K562 (cell line): ENCODE measurements around the gene SAP30BP. TPM values are rescaled to one million over a fixed set of nuclear protein-coding genes. Genes with fewer than 3 reads are reported as not detected.

Experiments
- ATAC-seq: fragments of 200-7000 bp; cut with Tn5 transposase; 3 replicates; pipeline ENCODE4 v1.9.1; 2020; ENCODE audit warnings: moderate library complexity
- BruUV-seq: library from RNA; stranded (reverse); fragments of 400-500 nt; replicated peaks from 2 replicates; lab custom pipeline; 2021; lab: Mats Ljungman, UMichigan
- CTCF ChIA-PET: fragments of 300-600 bp; formaldehyde crosslinking; extraction: SDS; loops from one replicate; lab custom pipeline; 2021; ENCODE audit warnings: low intra/inter-chr PET ratio; lab: Yijun Ruan, JAX
- POLR2A ChIA-PET: fragments of 300-600, 350-650 bp; sonication (Branson Sonifier 250); formaldehyde crosslinking; extraction: SDS; loops from one replicate; lab custom pipeline; 2021; ENCODE audit warnings: antibody characterized with exemption, inconsistent platforms; lab: Yijun Ruan, JAX
- DNase-seq, 4 experiments: peaks; one replicate each; pipeline versions ENCODE4 v3.0.0 to v3.0.0-alpha.2; 2011 to 2018; ENCODE audit warnings: low spot score in 3 of 4, mixed read lengths in 3 of 4; ENCODE audit errors: extremely low read depth in 1 of 4
- FAIRE-seq: peaks from 2 replicates; lab custom pipeline; 2011; peaks lifted over from hg19 to GRCh38; lab: Jason Lieb, UNC
- H2AFZ ChIP-seq: 2 replicates; pipeline ENCODE4 v1.6.0; 2011; ENCODE audit warnings: low read depth, low read length, control low read depth, inconsistent platforms
- H3K27ac ChIP-seq: fragments of 200-600 bp; 3 replicates; pipeline ENCODE4 v1.8.0; 2011; ENCODE audit warnings: low read depth, mild to moderate bottlenecking, control low read depth, inconsistent platforms, low read length, moderate library complexity, mixed read lengths; ENCODE audit errors: extremely low read depth
- H3K27me3 ChIP-seq, 2 experiments: fragments of 300-600 bp in 1 of 2; 2 replicates in 1 of 2; 3 replicates in 1 of 2; pipeline versions ENCODE4 v1.6.0 to v1.8.0; 2011; ENCODE audit warnings: inconsistent platforms in 2 of 2, low read length in 2 of 2, mild to moderate bottlenecking in 1 of 2, mixed read lengths in 1 of 2, moderate library complexity in 1 of 2; ENCODE audit not compliant: control insufficient read depth in 2 of 2, insufficient read depth in 2 of 2
- H3K36me3 ChIP-seq: fragments of 300-600 bp; 3 replicates; pipeline ENCODE4 v1.8.0; 2011; ENCODE audit warnings: mild to moderate bottlenecking, low read length, inconsistent platforms; ENCODE audit not compliant: control insufficient read depth, insufficient read depth
- H3K4me1 ChIP-seq, 2 experiments: fragments of 200-600 bp in 1 of 2; replicated peaks in 1 of 2; 2 replicates in 1 of 2; 3 replicates in 1 of 2; pipeline versions ENCODE4 v1.5.1 to v1.8.0; 2011; ENCODE audit warnings: inconsistent platforms in 2 of 2, low read length in 2 of 2, mild to moderate bottlenecking in 1 of 2, mixed read lengths in 1 of 2, moderate library complexity in 1 of 2; ENCODE audit not compliant: control insufficient read depth in 2 of 2, insufficient read depth in 2 of 2
- H3K4me2 ChIP-seq: 2 replicates; pipeline ENCODE4 v1.6.1; 2011; ENCODE audit warnings: low read length, control low read depth, inconsistent platforms, mixed read lengths; ENCODE audit not compliant: insufficient read depth
- H3K4me3 ChIP-seq: fragments of 200-600 bp; sonication (generic), shearing (Covaris generic); 2 replicates; pipeline ENCODE4 v1.5.1; 2016; ENCODE audit warnings: control low read depth, inconsistent platforms
- H3K79me2 ChIP-seq: fragments of 200-600 bp; 3 replicates; pipeline ENCODE4 v1.8.0; 2011; ENCODE audit warnings: low read length, inconsistent platforms; ENCODE audit not compliant: control insufficient read depth, insufficient read depth
- H3K9ac ChIP-seq, 2 experiments: 2 replicates each; pipeline versions ENCODE4 v1.6.0 to v1.6.1; 2011; ENCODE audit warnings: low read depth in 2 of 2, low read length in 2 of 2, control low read depth in 1 of 2, inconsistent platforms in 1 of 2, mild to moderate bottlenecking in 1 of 2, mixed read lengths in 1 of 2; ENCODE audit not compliant: insufficient read depth in 1 of 2
- H3K9me1 ChIP-seq: one replicate; pipeline ENCODE4 v1.6.0; 2011; ENCODE audit warnings: inconsistent platforms, mild to moderate bottlenecking, low read length, moderate library complexity; ENCODE audit not compliant: control insufficient read depth, insufficient read depth
- H3K9me3 ChIP-seq: replicated peaks from 2 replicates; pipeline ENCODE4 v1.5.1; 2011; ENCODE audit warnings: low read depth, low read length, inconsistent platforms; ENCODE audit not compliant: control insufficient read depth, insufficient read depth
- H4K20me1 ChIP-seq: replicated peaks from 2 replicates; pipeline ENCODE4 v1.6.1; 2011; ENCODE audit warnings: low read length, inconsistent platforms, mixed read lengths; ENCODE audit not compliant: control insufficient read depth, insufficient read depth
- ELF4 ChIP-seq: fragments of 450-650 bp; formaldehyde crosslinking; IDR thresholded peaks from 2 replicates; pipeline ENCODE4 v1.4.0; 2022; ENCODE audit warnings: missing genetic modification characterization
- GTF2E2 ChIP-seq: fragments of 200-800 bp; sonication (Bioruptor generic); IDR thresholded peaks from 2 replicates; pipeline ENCODE4 v1.6.1; 2016; ENCODE audit warnings: missing genetic modification characterization, missing compliant biosample characterization
- MTF1 ChIP-seq: fragments of 250-450 bp; sonication (Bioruptor Pico); IDR thresholded peaks from 2 replicates; pipeline ENCODE4 v1.9.0; 2021; ENCODE audit warnings: moderate library complexity, mild to moderate bottlenecking, inconsistent platforms, borderline replicate concordance
- NFXL1 ChIP-seq: fragments of 450-650 bp; formaldehyde crosslinking; IDR thresholded peaks from 2 replicates; pipeline ENCODE4 v1.4.0; 2021; ENCODE audit warnings: mild to moderate bottlenecking
- PHTF2 ChIP-seq: fragments of 250-450 bp; sonication (Bioruptor Pico); IDR thresholded peaks from 2 replicates; pipeline ENCODE4 v1.5.0; 2021; ENCODE audit warnings: mild to moderate bottlenecking
- PTRF ChIP-seq: fragments of 450-650 bp; IDR thresholded peaks from 2 replicates; pipeline ENCODE4 v1.6.1; 2016; ENCODE audit warnings: mild to moderate bottlenecking, missing genetic modification characterization, missing compliant biosample characterization
- SREBF1 ChIP-seq: fragments of 150-350 bp; IDR thresholded peaks from 2 replicates; pipeline ENCODE4 v1.6.1; 2014; ENCODE audit warnings: antibody characterized with exemption, low read depth, low read length, borderline replicate concordance
- STAT5B ChIP-seq: fragments of 250-450 bp; sonication (Bioruptor Pico); IDR thresholded peaks from 2 replicates; pipeline ENCODE4 v1.8.0; 2021; ENCODE audit warnings: mild to moderate bottlenecking, inconsistent platforms
- TOE1 ChIP-seq, 2 experiments: fragments of 450-650 bp in 1 of 2; sonication (generic) in 1 of 2; formaldehyde crosslinking in 1 of 2; IDR thresholded peaks; 2 replicates each; pipeline versions ENCODE4 v1.7.1 to v1.8.0; 2016 to 2022; ENCODE audit warnings: borderline replicate concordance in 2 of 2, mild to moderate bottlenecking in 2 of 2, antibody characterized with exemption in 1 of 2, inconsistent platforms in 1 of 2, low read depth in 1 of 2, missing genetic modification reagents in 1 of 2, moderate library complexity in 1 of 2
- TSC22D4 ChIP-seq: fragments of 450-650 bp; IDR thresholded peaks from 2 replicates; pipeline ENCODE4 v1.6.1; 2016; ENCODE audit warnings: missing genetic modification characterization, missing biosample characterization, control low read depth
- ZBTB8A ChIP-seq: fragments of 450-650 bp; IDR thresholded peaks from 2 replicates; pipeline ENCODE4 v1.6.1; 2018; ENCODE audit warnings: mild to moderate bottlenecking, moderate library complexity; ENCODE audit not compliant: partially characterized antibody
- WGBS: fragments of 100-300 bp; shearing (Covaris generic); methylation state at CpG from one replicate; pipeline ENCODE4 v1.1.6; 2016; ENCODE audit warnings: low coverage, mixed read lengths; ENCODE audit not compliant: insufficient coverage; ENCODE audit errors: missing lambda C conversion rate; 5-methylcytosine and 5-hydroxymethylcytosine counted together
- in situ Hi-C: fragments of 300-500 bp; cut with MboI; formaldehyde crosslinking; loops from 4 replicates; pipeline ENCODE4 v1.15.0; 2018; ENCODE audit warnings: inconsistent platforms, mixed read lengths
- intact Hi-C: fragments of 100-400 bp; cut with micrococcal nuclease; formaldehyde crosslinking; loops from 2 replicates; pipeline ENCODE4 v1.14.2; 2022
- polyA plus RNA-seq, 8 experiments: library from polyadenylated mRNA; depleted of rRNA in 4 of 8; stranded (reverse) in 5 of 8; unstranded in 3 of 8; fragments of >200 nt; fragmentation: Nextera tagmentation in 2 of 8; fragmentation: Illumina TruSeq in 1 of 8; extraction: Ambion mirVana in 2 of 8; extraction: Trizol in 1 of 8; gene quantifications; 2 replicates each; pipeline versions ENCODE4 v1.2.1 to v1.2.3, GENCODE V29; 2011 to 2014; ENCODE audit warnings: inconsistent platforms in 1 of 8, missing spikeins in 1 of 8
- total RNA-seq, 7 experiments: library from RNA; depleted of rRNA in 6 of 7; stranded (reverse); fragments of >200 nt in 6 of 7; fragmentation: Illumina TruSeq in 2 of 7; extraction: Trizol in 2 of 7; gene quantifications; 2 replicates each; pipeline versions ENCODE4 v1.2.1 to v1.2.3, GENCODE V29; 2011 to 2021; ENCODE audit warnings: low replicate concordance in 1 of 7
- TF ChIP-seq, protein P1 (sequence below): fragments of 250-450 bp; sonication (Bioruptor Pico); IDR thresholded peaks from 2 replicates; pipeline ENCODE4 v1.5.0; 2020; ENCODE audit warnings: mild to moderate bottlenecking
- TF ChIP-seq, protein P2 (sequence below): sonication (generic); formaldehyde crosslinking; IDR thresholded peaks from 2 replicates; pipeline ENCODE4 v1.9.0; 2022; ENCODE audit warnings: mild to moderate bottlenecking, missing genetic modification reagents

The SAP30BP gene
- total and polyA plus RNA-seq, 9 of the 15 experiments (the other 6 are each of a cell fraction or from before 2014, with no cell fraction given) = 45.3 to 154 (median 71.7) TPM

- intact Hi-C loops (no loop called here), in situ Hi-C loops (no loop called here)
- 52% methylated on average over 7 of the region's 7 CpGs for WGBS
- ChIA-PET CTCF (no interaction called here), POLR2A (interaction anchor here (0.5 to 3.4 kb wide), 7 partner anchors 9 to 128 kb away, joined by 3 to 15 read pairs (median 4); partner anchors contain the start of genes RECQL5, SAP30BP and SMIM5)
- H3K9ac ChIP-seq = no peak overlapping the region
- DNase-seq = no peak
- no peaks in the 10 kb centered on the region for H3K79me2 ChIP-seq
- H3K36me3 ChIP-seq = peaks cover 21% of the 10 kb centered on the region
- no peak overlapping the region for H3K4me3 ChIP-seq
- H3K9me3 ChIP-seq = no peaks in the 10 kb centered on the region
- no peaks in the 10 kb centered on the region for H3K27me3 ChIP-seq
- peaks cover 15 to 25% of the 10 kb centered on the region in 2 experiments; a peak in 4 of 5 replicates for H3K4me1 ChIP-seq
- no peak for ATAC-seq
- H2AFZ ChIP-seq = no peak overlapping the region
- no TSS peak for BruUV-seq
- H3K27ac ChIP-seq = no peak overlapping the region
- no peak for FAIRE-seq
- H3K4me2 ChIP-seq = no peak overlapping the region
- 0 out of 2 replicates have a peak, but pooled peaks cover 6% of the 10 kb centered on the region for H4K20me1 ChIP-seq
- TF ChIP-seq MTF1 (no peak), ELF4 (CRISPR knock-in tag) (no peak), TSC22D4 (no peak), ZBTB8A (no peak), PHTF2 (CRISPR knock-in tag) (no peak), NFXL1 (CRISPR knock-in tag) (no peak), STAT5B (CRISPR knock-in tag) (no peak), SREBF1 (no peak), TOE1 (IDR thresholded peaks at IDR 0.05; ENCODE audit: borderline replicate concordance) (no peak), TOE1 (CRISPR knock-in tag; IDR thresholded peaks at IDR 0.05; ENCODE audit: borderline replicate concordance, low read depth) (no peak), PTRF (tag) (no peak), GTF2E2 (tag) (no peak)
- TF ChIP-seq, protein P1, sequence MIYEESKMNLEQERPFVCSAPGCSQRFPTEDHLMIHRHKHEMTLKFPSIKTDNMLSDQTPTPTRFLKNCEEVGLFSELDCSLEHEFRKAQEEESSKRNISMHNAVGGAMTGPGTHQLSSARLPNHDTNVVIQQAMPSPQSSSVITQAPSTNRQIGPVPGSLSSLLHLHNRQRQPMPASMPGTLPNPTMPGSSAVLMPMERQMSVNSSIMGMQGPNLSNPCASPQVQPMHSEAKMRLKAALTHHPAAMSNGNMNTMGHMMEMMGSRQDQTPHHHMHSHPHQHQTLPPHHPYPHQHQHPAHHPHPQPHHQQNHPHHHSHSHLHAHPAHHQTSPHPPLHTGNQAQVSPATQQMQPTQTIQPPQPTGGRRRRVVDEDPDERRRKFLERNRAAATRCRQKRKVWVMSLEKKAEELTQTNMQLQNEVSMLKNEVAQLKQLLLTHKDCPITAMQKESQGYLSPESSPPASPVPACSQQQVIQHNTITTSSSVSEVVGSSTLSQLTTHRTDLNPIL (CRISPR knock-in tag) = no peak
- TF ChIP-seq, protein P2, sequence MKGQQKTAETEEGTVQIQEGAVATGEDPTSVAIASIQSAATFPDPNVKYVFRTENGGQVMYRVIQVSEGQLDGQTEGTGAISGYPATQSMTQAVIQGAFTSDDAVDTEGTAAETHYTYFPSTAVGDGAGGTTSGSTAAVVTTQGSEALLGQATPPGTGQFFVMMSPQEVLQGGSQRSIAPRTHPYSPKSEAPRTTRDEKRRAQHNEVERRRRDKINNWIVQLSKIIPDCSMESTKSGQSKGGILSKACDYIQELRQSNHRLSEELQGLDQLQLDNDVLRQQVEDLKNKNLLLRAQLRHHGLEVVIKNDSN (CRISPR knock-in tag) = no peak
- H3K9me1 ChIP-seq = peaks cover 3% of the 10 kb centered on the region
Observed at GRCh38 chr17:75645501-75645888, 21.6 kb upstream of the SAP30BP start.
